ENCODE results near the gene OTUD3. TPM values are rescaled to one million over a fixed set of nuclear protein-coding genes. Genes with fewer than 3 reads are reported as not detected.
"Not testable (repeated sequence)": the region's sequence is repeated elsewhere in the genome, so short reads cannot be mapped to it uniquely, and the experiment has no call there.

Gene OTUD3
- total RNA-seq, 2 donors from 2014 or later = 8.1 to 9.4 TPM

- intact Hi-C loops (cut with DNase I) = no loop called here
- DNase-seq (ENCODE audit: low spot score) = no peak
Measured at GRCh38 chr1:19866029-19866428, 16.2 kb upstream of the OTUD3 start.

DNA sequence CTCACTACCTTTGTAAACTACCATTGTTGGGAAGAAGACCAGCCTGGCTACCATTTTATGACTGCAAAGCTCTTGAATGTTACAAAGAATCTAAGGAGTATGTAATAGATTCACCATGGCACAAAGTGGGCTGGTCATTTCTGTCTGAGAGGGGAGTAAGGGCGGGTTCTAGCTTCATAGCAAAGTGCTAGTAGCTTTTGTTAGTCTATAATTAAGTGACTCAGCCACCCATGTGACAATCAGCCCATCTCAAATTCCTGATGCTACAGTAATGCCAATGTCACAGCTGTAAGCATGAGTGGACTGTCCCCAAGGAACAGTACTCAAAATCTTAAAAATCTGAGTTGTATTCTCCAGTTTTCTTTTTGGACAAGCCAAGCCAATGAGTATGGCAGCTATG, 15.4 kb upstream of the OTUD3 start:
- intact Hi-C loops (cut with DNase I) = no loop called here
- no peak for DNase-seq (ENCODE audit: low spot score)

- DNase-seq (ENCODE audit: low spot score) = not testable (repeated sequence)
Measured at GRCh38 chr1:19868575-19868974, 13.6 kb upstream of the OTUD3 start.

DNA sequence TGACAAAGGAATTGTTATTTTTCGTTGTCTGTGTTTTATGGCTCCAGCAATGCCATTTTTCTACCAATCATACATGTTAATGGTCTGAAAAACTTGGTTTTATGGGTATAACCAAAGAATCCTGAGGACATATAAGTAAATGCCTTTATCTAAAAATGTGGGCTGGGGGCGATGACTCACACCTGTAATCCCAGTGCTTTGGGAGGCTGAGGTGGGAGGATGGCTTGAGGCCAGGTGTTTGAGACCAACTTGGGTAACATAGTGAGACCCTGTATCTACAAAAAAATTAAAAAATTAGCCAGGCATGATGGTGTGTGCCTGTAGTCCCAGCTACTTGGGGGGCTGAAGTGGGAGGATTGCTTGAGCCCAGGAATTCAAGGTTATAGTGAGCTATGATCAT, 12.7 kb upstream of the OTUD3 start:
- intact Hi-C loops (cut with DNase I); DNase-seq (ENCODE audit: low spot score): not testable (repeated sequence)

More at GRCh38 chr1:19868575-19868974, 13.6 kb upstream of the OTUD3 start:
- intact Hi-C loops (cut with DNase I) = not testable (repeated sequence)

DNA sequence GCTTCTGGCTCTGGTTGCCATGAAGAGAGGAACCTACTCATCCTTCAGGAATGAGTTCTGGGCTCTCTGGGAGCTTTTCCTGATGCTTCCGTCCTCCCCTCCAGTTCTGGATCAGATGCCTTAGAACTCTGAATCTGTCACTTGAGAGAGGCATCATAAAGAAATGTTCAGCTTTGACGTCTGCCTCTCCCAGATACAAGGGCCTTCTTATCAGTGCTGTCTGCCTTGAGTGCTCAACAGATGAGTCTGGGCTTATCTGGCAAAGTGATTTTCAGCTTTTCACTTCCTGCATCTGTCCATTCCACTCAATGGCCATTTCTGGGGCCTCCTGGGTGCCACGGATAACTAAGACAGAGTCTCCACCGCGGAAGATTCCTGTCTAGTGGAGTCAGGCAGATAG, 12.3 kb upstream of the OTUD3 start:
- intact Hi-C loops (cut with DNase I) = no loop called here
- DNase-seq (ENCODE audit: low spot score) = no peak

- intact Hi-C loops (cut with DNase I) = no loop called here
- no peak for DNase-seq (ENCODE audit: low spot score)
Measured at GRCh38 chr1:19872190-19872589, 10.0 kb upstream of the OTUD3 start.

DNA sequence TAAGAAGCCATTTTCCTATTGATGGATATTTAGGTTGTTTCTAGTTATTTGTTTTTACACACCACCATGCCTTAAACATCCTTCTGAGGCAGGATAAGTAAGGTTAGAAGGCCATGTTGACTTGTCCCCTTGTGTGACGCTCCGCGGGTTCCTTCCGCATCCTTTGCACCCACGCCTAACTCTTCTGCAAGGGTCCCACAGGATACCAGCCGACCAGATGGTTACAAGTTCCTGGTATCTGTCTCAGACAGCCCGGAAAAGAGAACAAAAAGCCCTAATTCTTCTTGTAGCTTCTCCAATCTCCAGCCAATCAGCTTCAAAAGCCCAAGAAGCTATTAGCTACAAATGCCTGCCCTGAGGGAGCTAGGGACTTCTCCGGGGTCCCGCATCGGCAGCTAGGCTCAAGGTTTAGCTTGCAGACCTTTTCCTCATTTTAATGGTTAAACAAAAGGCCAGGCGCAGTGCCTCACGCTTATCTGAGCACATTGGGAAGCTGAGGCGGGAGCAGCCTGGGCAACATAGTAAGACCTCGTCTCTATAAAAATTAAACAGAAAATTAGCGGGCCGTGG, 4.9 kb upstream of the OTUD3 start:
- intact Hi-C loops (cut with DNase I) = loop anchor here in 1 of 2 donors (5.0 kb wide), 1 partner anchor 520 kb away; no protein-coding TSS in a partner anchor
- DNase-seq (ENCODE audit: low spot score) = no peak

DNA sequence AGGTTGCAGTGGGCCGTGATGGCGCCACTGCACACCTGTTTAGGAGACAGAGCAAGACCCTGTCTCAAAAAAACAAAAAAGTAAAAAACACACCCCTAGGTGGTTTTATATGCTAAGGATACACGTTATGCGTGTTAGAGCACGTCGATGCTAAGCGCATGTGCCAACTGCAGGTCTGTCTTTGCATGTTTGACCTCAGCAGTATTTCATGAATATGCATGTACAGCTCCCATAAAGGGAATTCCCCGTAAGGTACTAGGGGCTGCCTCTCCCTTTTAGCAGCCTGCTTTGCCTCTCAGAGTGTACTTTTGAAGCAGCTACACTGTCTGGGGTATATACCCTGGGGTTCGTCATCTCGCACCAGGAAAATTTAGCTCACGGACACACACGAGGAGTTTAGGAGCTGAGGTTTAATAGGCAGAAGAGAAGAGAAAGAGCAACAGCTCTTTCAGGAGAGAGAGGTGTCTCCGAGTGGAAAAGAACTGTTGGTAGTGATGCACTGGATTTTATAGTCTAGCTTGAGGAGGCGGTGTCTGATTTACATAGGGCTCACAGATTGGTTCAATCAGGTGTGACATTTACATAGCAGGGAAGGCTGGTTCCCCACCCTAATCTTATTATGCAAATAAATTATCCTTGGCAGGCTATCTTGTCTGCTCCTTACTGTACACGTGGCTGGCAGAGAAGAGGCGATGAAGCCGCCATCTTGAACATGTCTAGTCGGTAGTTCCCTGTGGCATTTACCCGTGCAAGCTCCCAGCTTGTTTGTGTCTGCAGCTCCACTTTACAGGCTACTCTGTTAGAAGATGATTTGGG, 4.2 kb upstream of the OTUD3 start:
- intact Hi-C loops (cut with DNase I) = loop anchor here in 1 of 2 donors (5.0 kb wide), 1 partner anchor 521 kb away; no protein-coding TSS in a partner anchor
- no peak for DNase-seq (ENCODE audit: low spot score)

- no peak for DNase-seq (ENCODE audit: low spot score)
- intact Hi-C loops (cut with DNase I) = loop anchor here in 1 of 2 donors (5.0 kb wide), 1 partner anchor 521 kb away; no protein-coding TSS in a partner anchor
Measured at GRCh38 chr1:19878637-19878985, 3.6 kb upstream of the OTUD3 start.

DNA sequence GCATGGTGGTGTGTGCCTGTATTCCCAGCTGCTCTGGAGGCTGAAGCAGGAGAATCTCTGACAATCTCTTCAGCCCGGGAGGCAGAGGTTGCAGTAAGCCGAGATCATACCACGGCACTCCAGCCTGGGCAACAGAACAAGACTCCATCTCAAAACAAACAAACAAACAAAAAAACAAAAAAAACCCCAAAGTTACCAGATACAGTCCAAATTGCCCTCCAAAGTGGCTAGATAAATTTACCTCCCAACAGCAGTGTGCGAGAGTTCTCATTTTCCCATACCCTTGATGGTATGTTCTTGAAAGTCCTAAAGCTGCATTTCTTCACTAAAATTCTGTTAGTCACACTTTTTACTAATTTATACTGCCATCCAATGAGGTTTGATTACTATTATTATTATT, 3.0 kb upstream of the OTUD3 start:
- no peak for DNase-seq (ENCODE audit: low spot score)
- intact Hi-C loops (cut with DNase I) = loop anchor here in 1 of 2 donors (5.0 kb wide), 1 partner anchor 522 kb away; no protein-coding TSS in a partner anchor

DNA sequence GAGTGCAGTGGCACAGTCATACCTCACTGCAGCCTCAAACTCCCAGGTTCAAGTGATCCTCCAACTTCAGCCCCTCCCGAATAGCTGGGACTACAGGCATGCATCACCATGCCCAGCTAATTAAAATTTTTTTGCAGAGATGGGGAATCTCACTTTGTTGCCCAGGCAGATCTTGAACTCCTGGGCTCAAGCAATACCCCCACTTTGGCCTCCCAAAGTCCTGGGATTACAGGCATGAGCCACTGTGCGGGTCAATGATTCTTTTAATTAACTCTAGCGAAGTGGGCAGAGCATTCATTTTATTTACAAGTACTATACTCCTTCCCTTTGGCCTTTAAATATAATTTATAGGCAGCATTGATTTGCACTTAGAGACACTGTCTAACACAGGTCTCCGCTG, 2.5 kb upstream of the OTUD3 start:
- intact Hi-C loops (cut with DNase I) = loop anchor here in 1 of 2 donors (5.0 kb wide), 1 partner anchor 522 kb away; no protein-coding TSS in a partner anchor
- DNase-seq (ENCODE audit: low spot score) = no peak

GRCh38 chr1:19880841-19881240, 1.4 kb upstream of the OTUD3 start:
- DNase-seq (ENCODE audit: low spot score) = not testable (repeated sequence)

DNA sequence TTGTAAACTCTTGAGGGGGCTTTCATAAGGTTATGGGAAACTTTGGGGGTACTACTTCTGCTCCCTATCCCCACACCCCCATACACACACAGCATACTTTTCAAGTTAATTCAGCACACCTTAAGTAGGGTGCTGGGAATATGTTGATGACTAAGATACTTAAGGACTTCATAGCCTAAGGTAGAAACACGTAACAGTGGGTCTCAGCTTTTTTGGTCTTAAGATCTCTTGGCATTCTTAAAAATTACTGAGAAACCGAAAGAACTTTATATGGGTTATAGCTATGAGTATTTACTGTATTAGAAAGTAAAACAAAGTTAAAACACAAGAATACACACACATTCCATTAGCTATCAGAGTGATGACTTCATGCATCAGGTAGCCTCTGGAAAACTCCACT, 2.1 kb downstream of the OTUD3 start:
- intact Hi-C loops (cut with DNase I) = no loop called here
- no peak for DNase-seq (ENCODE audit: low spot score)

More at GRCh38 chr1:19880841-19881240, 1.4 kb upstream of the OTUD3 start:
- intact Hi-C loops (cut with DNase I) = not testable (repeated sequence)

GRCh38 chr1:19885821-19886220, 3.6 kb downstream of the OTUD3 start:
- intact Hi-C loops (cut with DNase I) = loop anchor here in 1 of 2 donors (2.0 kb wide), 1 partner anchor 57 kb away; no protein-coding TSS in a partner anchor

GRCh38 chr1:19888112-19888511, 5.9 kb downstream of the OTUD3 start:
- DNase-seq (ENCODE audit: low spot score) = no peak
- intact Hi-C loops (cut with DNase I) = no loop called here

More at GRCh38 chr1:19885821-19886220, 3.6 kb downstream of the OTUD3 start:
- no peak for DNase-seq (ENCODE audit: low spot score)

GRCh38 chr1:19889656-19890055, 7.5 kb downstream of the OTUD3 start:
- no peak for DNase-seq (ENCODE audit: low spot score)
- intact Hi-C loops (cut with DNase I) = no loop called here

DNA sequence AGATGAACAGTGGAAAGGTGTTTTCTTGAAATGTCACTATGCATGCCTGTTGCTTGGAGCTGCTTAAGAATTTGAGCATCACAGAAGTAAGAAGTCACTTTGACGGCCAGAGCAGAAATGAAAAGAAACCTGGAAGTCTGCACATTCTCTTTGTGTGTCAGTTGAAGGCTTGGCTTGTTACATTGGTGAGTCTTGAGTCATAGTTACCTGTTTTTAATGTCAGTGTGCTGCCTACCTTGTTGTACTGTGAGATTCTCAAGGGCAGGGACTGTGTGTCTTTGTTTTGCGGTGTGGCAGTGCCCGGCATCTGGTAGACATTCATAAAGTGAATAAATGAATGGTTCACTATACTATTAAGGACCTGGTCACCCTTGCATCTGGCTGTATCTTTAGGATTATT, 9.9 kb downstream of the OTUD3 start:
- intact Hi-C loops (cut with DNase I) = no loop called here

DNA sequence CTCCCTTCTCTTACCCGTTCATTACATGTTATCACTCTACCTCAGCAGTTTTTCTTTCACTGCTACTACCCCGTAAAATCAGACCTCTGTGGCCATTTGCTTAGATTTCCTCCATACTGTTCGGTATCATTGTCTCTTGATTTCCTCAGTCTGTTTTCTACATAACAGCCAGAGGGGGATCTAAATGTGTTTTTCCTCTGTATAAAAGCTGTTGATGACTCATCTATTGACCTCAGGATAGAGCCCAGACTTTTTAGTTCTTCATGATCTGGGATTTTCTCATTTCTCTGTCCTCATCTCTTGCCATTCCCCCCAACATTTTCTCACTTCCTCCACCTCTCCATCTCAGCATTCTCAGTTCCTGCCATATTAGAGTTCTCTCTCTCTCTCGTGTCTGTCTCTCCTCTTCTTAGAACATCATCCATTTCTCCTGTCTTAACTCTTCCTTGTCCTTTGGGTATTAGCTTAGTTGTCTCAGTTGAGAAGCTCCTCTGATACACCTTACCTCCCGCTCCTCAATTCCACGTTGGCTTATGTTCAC, 10.5 kb downstream of the OTUD3 start:
- intact Hi-C loops (cut with DNase I) = no loop called here
- no peak for DNase-seq (ENCODE audit: low spot score)

More for the DNA sequence above, 9.9 kb downstream of the OTUD3 start:
- no peak for DNase-seq (ENCODE audit: low spot score)

GRCh38 chr1:19893687-19894086, 11.5 kb downstream of the OTUD3 start:
- no peak for DNase-seq (ENCODE audit: low spot score)
- intact Hi-C loops (cut with DNase I) = no loop called here

- DNase-seq (ENCODE audit: low spot score) = no peak
- intact Hi-C loops (cut with DNase I) = no loop called here
Measured at GRCh38 chr1:19894218-19894617, 12.0 kb downstream of the OTUD3 start.

Data from posterior vena cava (tissue), 2 donors.